Stimulated activated effector memory CD8-positive, alpha-beta T cell treated with anti-CD3 and anti-CD28 coated beads, Interleukin-12 subunit alpha, Interleukin-12 subunit beta, amount 100 ng/mL, for 72 hours (primary cell): ENCODE data around the gene NGEF.

Source experiments
- ATAC-seq: fragments of 150-1000 bp; cut with Tn5 transposase; 2 replicates; pipeline ENCODE4 v1.10.0; 2021
- DNase-seq, 2 donors: peaks; one replicate each; pipeline ENCODE4 v3.0.0; 2021 to 2022; ENCODE audit warnings: low spot score in 2 of 2
- H3K27ac Mint-ChIP-seq: one replicate; pipeline ENCODE4 v1.8.0; 2022; ENCODE audit warnings: mild to moderate bottlenecking, mixed read lengths
- H3K36me3 Mint-ChIP-seq: one replicate; pipeline ENCODE4 v1.8.0; 2022; ENCODE audit warnings: mild to moderate bottlenecking, mixed read lengths
- H3K4me1 Mint-ChIP-seq: one replicate; pipeline ENCODE4 v1.8.0; 2022; ENCODE audit warnings: mixed read lengths
- H3K4me3 Mint-ChIP-seq: one replicate; pipeline ENCODE4 v1.8.0; 2022; ENCODE audit warnings: mild to moderate bottlenecking, mixed read lengths
- H3K9me3 Mint-ChIP-seq: one replicate; pipeline ENCODE4 v1.8.0; 2022; ENCODE audit warnings: mixed read lengths

The NGEF gene

DNA sequence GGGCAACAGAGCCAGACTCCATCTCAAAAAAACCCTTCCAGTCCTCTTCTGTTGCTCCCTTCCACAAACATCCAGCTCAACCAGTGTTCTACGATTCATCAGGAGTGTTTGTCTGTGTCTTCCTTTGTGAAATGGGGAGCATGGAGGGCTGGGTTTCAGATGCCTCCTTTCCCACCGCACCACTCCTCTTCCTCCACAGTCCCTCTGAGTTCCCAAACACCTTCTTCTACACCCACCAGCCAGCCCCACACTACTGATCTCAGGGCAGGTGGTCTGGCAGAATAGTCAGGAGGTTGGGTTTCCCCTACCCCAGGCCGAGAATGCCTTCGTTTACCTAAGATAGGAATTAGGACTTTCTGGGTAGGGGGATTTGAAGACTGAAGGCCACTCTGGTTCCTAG, 36.9 kb downstream of the NGEF start:
- Mint-ChIP-seq H3K27ac (no peak overlapping the region), H3K4me1 (peaks cover 9% of the 10 kb centered on the region), H3K4me3 (no peak overlapping the region), H3K9me3 (no peaks in the 10 kb centered on the region), H3K36me3 (no peaks in the 10 kb centered on the region)
- no peak for ATAC-seq
- no peak for DNase-seq

DNA sequence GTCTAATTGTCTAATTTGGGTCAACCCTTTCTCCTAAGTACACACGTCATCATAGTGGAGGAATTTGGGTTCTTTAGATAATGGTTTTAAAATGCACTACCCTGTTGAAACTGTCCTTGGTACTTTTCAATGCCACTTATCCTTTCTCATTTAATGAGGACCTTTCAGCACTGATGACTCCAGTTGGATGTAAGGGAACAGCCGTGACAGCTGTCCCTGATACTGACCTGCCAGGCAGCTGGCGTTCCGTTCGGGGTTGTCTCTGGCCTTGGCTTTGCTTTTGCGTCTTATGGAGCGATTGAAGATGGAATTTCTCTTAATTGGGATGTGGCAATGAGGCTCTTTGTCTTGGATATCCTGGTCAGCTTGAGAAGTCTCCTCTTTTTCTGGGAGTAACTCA, 38.7 kb downstream of the NGEF start:
- DNase-seq (no peak), ATAC-seq (no peak)
- no peaks in the 10 kb centered on the region for H3K36me3 Mint-ChIP-seq
- H3K4me1 Mint-ChIP-seq, result peaks cover under 1% of the 10 kb centered on the region
- H3K9me3 Mint-ChIP-seq, result no peaks in the 10 kb centered on the region
- H3K4me3 Mint-ChIP-seq, result no peak overlapping the region
- H3K27ac Mint-ChIP-seq, result no peak overlapping the region

DNA sequence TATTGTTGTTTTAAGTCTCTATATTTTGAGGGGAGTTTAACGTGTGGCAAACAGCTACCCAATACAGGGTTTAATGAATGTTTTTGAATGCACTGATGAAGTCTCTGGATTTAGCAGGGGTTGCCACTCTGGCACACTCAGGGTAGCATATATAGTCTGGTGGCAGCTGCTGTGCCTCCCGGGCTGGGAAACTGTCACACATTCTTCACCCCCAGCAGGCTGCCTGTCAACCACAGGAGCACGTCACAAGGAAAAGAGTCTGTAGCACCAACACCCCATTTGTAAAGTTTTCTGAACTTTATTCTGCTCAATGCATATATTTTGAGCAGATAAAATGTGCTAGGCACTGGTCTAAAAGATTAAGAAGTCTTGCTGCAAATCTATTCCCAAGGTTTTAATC, 39.3 kb downstream of the NGEF start:
- no peaks in the 10 kb centered on the region for H3K4me1 Mint-ChIP-seq
- no peak for DNase-seq
- H3K36me3 Mint-ChIP-seq, result no peaks in the 10 kb centered on the region
- ATAC-seq, result no peak
- H3K9me3 Mint-ChIP-seq, result no peaks in the 10 kb centered on the region
- H3K4me3 Mint-ChIP-seq, result no peak overlapping the region
- no peak overlapping the region for H3K27ac Mint-ChIP-seq

DNA sequence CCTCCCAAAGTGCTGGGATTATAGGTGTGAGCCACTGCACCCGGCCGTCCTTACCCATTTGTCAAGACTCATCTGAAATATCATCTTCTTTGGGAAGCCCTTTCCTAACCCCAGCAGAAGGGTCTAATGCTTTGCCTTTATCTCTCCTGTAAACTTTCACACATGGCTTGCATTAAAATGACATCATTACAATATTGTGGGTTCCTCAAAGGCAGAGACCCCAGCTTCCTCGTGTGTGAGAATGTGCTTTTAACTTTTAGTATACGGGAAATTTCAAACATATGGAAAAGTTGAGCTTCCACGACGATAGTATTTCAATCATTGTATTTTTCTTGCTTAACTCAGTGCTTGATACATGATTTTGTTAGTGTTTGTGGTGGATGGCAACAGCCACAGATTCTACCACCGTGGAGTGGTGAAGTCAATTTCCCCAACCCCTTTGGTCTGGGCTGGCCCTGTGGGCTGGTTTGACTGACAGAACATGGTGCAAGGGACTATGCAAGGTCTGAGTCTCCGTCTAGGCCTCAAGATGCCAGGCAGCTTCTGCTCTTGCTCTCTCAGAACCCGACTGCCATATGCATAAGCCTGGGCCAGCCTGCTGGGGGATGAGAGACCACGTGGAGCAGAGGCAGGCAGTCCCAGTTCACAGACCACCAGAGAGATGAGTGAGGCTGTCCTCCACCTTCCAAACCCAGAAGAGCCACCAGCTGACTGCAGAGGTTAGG, 39.9 kb downstream of the NGEF start:
- H3K4me1 Mint-ChIP-seq, result no peaks in the 10 kb centered on the region
- no peaks in the 10 kb centered on the region for H3K36me3 Mint-ChIP-seq
- no peak overlapping the region for H3K27ac Mint-ChIP-seq
- ATAC-seq (no peak), DNase-seq (no peak)
- H3K4me3 Mint-ChIP-seq, result no peak overlapping the region
- no peaks in the 10 kb centered on the region for H3K9me3 Mint-ChIP-seq

DNA sequence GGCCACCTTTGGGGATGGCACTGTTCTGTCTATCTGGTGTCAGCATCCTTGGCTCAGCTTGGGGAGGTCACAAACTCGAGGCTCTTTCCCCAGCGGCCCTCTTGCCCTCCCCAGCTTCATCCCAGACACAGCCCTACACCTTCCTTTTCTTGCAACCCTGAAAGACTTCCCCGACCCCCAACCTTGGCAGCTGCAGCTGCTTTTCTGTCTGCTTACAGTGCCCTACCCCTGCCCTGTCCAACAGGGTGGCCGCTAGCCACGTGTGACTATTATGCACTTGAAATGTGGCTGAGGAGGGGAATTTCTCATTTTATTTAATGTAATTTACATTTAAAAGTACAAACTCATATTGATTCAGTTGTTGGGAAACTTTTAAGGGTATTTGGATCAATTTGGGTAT, 41.3 kb downstream of the NGEF start:
- no peak overlapping the region for H3K27ac Mint-ChIP-seq
- no peaks in the 10 kb centered on the region for H3K36me3 Mint-ChIP-seq
- DNase-seq (no peak), ATAC-seq (no peak)
- no peaks in the 10 kb centered on the region for H3K4me1 Mint-ChIP-seq
- no peak overlapping the region for H3K4me3 Mint-ChIP-seq
- H3K9me3 Mint-ChIP-seq, result no peaks in the 10 kb centered on the region

DNA sequence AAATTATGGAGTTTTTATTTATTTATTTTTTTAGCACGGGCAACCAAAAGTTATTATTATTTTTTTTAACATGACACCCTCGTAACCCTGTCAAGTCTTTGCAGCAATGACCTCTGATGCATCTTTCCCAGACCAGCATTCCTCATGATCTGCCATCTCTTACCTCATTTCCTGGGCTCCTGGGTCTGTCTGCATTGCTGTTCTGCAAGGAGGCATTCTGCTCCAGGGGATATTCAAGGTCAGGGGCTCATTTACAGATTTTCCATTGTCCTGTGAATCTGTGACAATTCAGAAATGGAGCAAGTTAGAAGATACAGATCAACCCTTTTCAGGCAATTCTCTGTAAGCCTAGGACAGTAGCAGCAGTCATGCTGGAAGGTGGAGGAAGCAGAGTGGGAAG, 43.0 kb downstream of the NGEF start:
- peaks cover 4% of the 10 kb centered on the region for H3K9me3 Mint-ChIP-seq
- DNase-seq (no peak), ATAC-seq (no peak)
- H3K27ac Mint-ChIP-seq, result no peak overlapping the region
- no peaks in the 10 kb centered on the region for H3K36me3 Mint-ChIP-seq
- no peaks in the 10 kb centered on the region for H3K4me1 Mint-ChIP-seq
- H3K4me3 Mint-ChIP-seq, result no peak overlapping the region

DNA sequence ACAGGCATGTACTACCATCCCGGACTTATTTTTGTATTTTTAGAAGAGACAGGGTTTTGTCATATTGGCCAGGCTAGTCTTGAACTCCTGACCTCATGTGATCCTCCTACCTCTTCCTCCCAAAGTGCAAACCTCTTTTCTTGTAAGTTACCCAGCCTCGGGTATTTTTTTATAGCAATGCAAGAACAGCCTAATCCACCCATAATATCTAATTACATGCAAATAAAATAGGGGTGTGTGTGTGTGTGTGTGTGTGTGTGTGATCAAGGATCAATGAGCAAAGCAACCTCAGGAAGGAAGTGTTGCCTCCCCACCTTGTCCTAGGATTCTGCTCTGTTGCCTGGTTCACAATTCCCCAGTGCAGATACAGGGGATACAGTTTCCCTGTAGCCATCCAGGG, 45.6 kb downstream of the NGEF start:
- ATAC-seq (no peak), DNase-seq (no peak)
- no peaks in the 10 kb centered on the region for H3K4me1 Mint-ChIP-seq
- H3K4me3 Mint-ChIP-seq, result no peak overlapping the region
- H3K36me3 Mint-ChIP-seq, result no peaks in the 10 kb centered on the region
- peaks cover 4% of the 10 kb centered on the region for H3K9me3 Mint-ChIP-seq
- H3K27ac Mint-ChIP-seq, result no peak overlapping the region

DNA sequence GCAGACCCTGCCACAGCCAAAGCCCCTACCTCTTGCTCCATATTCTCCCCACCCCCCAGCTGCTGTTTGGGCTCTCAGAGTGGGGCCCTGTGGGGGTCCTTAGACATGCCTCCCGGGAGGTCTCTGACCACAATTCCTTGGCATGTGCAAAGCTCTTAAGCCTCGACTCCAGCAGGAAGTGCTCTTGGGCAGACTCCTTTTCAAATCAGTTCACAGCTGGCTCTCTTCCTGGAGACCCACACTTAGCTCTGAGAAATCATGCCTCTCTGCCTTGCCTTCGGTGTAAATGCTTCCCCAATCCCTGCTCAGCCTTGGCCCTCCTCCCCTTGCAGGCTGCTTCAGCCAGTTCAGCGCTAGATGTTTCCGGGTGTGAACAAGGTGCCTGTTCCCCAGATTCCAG, 46.9 kb downstream of the NGEF start:
- Mint-ChIP-seq H3K9me3 (peaks cover 4% of the 10 kb centered on the region), H3K4me1 (no peaks in the 10 kb centered on the region), H3K4me3 (no peak overlapping the region), H3K27ac (no peak overlapping the region), H3K36me3 (no peaks in the 10 kb centered on the region)
- DNase-seq, result no peak
- no peak for ATAC-seq

DNA sequence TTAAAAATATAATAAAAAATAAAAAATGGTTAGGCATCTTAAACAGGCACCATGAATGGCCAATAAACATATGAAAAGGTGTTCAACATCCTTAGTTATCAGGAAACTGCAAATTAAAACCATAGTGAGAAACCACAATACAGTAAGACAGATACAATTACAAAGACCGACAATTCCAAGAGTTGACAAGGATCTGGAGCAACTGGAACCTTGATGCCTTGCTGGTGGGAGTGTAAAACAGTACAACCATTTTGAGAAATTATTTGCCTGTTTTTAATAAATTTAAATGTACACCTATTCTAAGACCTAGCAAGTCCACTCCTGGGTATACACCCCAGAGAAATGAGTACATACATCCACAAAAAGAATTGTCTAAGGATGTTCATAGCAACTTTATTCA, 49.1 kb downstream of the NGEF start:
- Mint-ChIP-seq H3K4me1 (no peaks in the 10 kb centered on the region), H3K4me3 (no peak overlapping the region), H3K9me3 (peaks cover 4% of the 10 kb centered on the region), H3K27ac (no peak overlapping the region), H3K36me3 (no peaks in the 10 kb centered on the region)
- no peak for ATAC-seq
- DNase-seq, result no peak

DNA sequence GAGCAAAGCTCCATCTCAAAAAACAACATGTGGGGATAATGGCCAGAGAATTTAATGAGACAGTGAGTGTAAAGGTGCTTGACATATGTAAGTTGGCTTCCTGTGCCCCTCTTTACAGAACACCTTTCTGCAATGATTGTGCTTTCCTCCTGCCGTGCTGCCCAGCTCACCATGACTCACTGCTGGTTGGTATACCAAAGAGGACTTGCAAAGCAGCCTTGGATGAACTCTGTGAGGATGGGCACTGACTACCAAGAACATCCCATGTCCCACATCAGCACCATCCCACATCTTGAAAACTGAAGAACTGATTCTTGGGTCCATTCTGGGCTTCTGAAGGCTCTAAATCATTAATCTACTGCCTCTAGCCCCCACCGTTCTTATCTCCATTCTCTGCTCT, 52.2 kb downstream of the NGEF start:
- Mint-ChIP-seq H3K27ac (no peak overlapping the region), H3K36me3 (no peaks in the 10 kb centered on the region), H3K4me3 (no peak overlapping the region), H3K9me3 (no peaks in the 10 kb centered on the region), H3K4me1 (no peaks in the 10 kb centered on the region)
- no peak for DNase-seq
- no peak for ATAC-seq

DNA sequence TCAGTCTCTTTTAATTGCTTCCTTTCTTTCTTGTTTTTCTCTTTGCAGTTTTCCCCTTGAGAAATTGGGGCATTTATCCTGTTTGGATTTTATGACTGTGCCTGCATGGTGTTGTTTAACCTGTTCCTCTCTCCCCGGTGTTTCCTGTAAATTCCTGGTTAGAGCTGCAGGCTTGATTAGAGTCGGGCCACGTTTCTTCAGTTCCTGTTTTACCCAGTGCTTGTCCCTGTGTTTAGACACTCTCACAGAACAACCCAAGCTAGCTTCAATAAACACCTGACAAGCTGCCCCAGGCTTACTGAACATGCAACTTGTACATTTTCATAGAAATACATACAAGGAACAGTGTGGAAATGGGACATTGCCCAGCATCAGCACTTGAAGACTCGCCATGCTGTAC, 53.9 kb downstream of the NGEF start:
- ATAC-seq, result no peak
- no peaks in the 10 kb centered on the region for H3K36me3 Mint-ChIP-seq
- H3K4me1 Mint-ChIP-seq, result no peaks in the 10 kb centered on the region
- H3K4me3 Mint-ChIP-seq, result no peak overlapping the region
- no peaks in the 10 kb centered on the region for H3K9me3 Mint-ChIP-seq
- DNase-seq, result no peak
- no peak overlapping the region for H3K27ac Mint-ChIP-seq

DNA sequence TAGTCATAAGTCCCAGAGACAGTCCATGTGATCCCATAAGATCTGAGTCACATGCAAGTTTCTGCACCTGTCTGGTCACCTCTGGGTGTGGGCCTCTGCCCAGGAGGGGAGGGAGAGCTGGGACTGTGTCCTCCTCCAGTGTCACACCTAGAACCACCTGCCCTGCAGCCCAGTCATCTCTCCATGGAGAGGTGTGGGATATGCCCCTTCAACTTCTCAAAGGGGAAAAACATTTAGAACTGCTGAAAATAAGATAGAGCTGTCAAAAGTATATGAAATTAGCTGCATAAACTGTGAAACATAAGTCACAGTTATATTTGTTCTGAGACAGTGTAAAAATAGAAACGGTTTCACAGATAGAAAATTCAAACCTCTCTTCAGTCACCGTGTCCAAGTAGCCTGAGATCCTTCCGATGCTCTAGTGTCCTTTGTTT, 55.4 kb downstream of the NGEF start:
- ATAC-seq, result no peak
- no peaks in the 10 kb centered on the region for H3K9me3 Mint-ChIP-seq
- no peaks in the 10 kb centered on the region for H3K36me3 Mint-ChIP-seq
- DNase-seq, result no peak
- no peak overlapping the region for H3K27ac Mint-ChIP-seq
- no peak overlapping the region for H3K4me3 Mint-ChIP-seq
- no peaks in the 10 kb centered on the region for H3K4me1 Mint-ChIP-seq

DNA sequence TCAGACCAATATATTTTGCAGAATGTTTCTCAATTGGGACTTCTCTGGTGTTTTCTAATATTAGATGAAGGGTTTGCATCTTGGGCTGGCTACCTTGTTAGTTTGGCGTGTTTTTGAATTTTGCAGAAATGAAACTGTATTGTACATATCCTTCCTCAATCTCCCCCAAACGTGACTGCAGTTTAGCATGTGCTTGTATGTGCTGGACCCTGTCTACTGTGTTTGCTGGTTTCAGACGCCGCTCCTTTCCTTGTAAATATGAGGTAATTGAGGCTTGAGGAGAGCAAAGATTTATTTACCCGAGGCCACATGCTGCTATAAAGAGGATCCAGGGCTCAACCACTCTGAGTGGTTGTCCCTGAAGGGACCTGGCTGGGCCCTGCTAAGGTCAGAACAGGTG, 57.2 kb downstream of the NGEF start:
- H3K36me3 Mint-ChIP-seq, result no peaks in the 10 kb centered on the region
- DNase-seq (no peak), ATAC-seq (no peak)
- H3K4me3 Mint-ChIP-seq, result no peak overlapping the region
- H3K9me3 Mint-ChIP-seq, result no peaks in the 10 kb centered on the region
- no peaks in the 10 kb centered on the region for H3K4me1 Mint-ChIP-seq
- no peak overlapping the region for H3K27ac Mint-ChIP-seq

DNA sequence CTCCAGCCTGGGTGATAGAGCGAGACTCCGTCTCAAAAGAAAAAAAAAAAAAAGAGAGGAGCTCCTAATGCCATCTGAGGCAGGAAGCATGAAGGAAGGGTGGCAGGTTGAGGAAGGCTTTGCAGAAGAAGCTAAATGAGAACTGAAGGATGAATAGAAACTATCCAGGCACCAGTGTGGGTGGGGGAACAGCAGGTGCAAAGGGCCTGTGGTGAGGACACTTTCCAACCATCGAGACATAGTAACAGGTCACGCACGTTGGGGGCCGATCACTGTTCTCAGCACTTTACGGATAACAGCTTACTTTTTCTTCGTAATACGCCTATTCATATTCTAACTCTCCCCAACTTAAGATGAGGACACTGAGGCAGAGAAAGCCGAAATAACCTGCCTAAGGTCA, 58.4 kb downstream of the NGEF start:
- H3K9me3 Mint-ChIP-seq, result no peaks in the 10 kb centered on the region
- H3K4me3 Mint-ChIP-seq, result no peak overlapping the region
- H3K27ac Mint-ChIP-seq, result no peak overlapping the region
- ATAC-seq (no peak), DNase-seq (no peak)
- no peaks in the 10 kb centered on the region for H3K4me1 Mint-ChIP-seq
- H3K36me3 Mint-ChIP-seq, result no peaks in the 10 kb centered on the region

DNA sequence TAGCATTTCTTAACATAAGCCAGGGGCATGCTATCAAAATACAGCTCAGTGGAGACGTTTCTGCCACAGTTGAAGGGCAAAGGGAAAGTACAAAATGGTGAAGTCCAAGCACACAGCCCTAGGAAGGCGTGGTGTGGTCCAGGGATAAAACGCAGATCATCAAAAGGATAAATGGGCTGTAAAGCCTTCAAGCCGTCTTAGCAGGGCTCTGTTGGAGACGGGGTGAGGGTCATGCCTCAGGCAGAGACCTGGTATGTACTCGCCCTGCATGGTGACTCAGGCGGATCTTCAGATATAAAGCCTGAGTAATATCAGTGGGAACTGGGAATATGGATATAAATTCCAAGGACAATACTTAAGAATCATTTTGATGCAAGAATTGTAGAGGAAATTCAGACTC, 61.2 kb downstream of the NGEF start:
- Mint-ChIP-seq H3K4me3 (no peak overlapping the region), H3K9me3 (no peaks in the 10 kb centered on the region), H3K36me3 (no peaks in the 10 kb centered on the region), H3K4me1 (no peaks in the 10 kb centered on the region), H3K27ac (no peak overlapping the region)
- no peak for DNase-seq
- ATAC-seq, result no peak

DNA sequence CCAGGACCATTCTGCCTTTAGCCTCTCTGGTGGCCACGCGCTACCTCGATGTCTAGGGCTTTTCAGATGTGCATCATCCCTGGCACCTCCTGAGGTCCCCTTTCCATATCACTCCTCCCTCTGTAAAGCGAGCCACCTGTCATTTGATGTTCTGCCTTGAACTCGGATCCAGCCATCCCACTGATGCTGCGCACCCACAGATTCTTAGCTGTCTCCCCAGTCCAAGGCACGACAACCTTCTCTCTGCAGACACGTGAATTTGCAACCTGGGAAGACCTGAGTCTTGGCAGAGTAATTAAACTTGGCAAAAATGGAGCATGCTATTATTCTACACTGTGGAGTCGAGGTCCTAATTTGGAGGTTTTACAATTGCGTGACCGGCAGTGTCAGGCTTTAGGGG, 61.9 kb downstream of the NGEF start:
- no peak overlapping the region for H3K27ac Mint-ChIP-seq
- ATAC-seq (no peak), DNase-seq (no peak)
- no peaks in the 10 kb centered on the region for H3K9me3 Mint-ChIP-seq
- no peak overlapping the region for H3K4me3 Mint-ChIP-seq
- no peaks in the 10 kb centered on the region for H3K36me3 Mint-ChIP-seq
- H3K4me1 Mint-ChIP-seq, result no peaks in the 10 kb centered on the region

DNA sequence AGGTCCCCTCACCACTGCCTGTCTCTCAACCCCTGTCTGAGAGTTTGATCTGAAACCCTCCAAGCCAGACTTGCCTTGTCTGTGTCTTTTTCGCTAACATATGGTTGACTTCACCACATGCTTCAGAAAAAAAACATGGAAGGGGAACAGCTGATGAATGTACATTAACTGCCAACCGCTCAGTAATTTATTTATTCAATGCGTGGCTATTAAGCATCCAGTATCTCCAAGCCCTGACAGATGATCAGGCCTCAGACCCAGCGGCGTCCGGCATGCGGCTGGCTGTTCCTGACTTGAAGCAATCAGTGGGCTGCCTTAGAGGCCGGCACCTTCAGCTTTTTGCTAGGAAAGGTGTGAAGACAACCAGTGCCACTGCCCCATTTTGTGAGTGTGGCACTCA, 62.3 kb downstream of the NGEF start:
- ATAC-seq, result no peak
- Mint-ChIP-seq H3K4me3 (no peak overlapping the region), H3K36me3 (no peaks in the 10 kb centered on the region), H3K27ac (no peak overlapping the region), H3K4me1 (no peaks in the 10 kb centered on the region), H3K9me3 (no peaks in the 10 kb centered on the region)
- DNase-seq, result no peak
